BJ (cell line): ENCODE measurements around the gene KREMEN2. TPM values are rescaled to one million over a fixed set of nuclear protein-coding genes. Genes with fewer than 3 reads are reported as not detected.

Experiments
- CTCF ChIA-PET: fragments of 350-600 bp; formaldehyde crosslinking; extraction: SDS; loops from one replicate; lab custom pipeline; 2021; ENCODE audit warnings: antibody characterized with exemption, inconsistent platforms; lab: Yijun Ruan, JAX
- POLR2A ChIA-PET: fragments of 300-600 bp; sonication (Branson Sonifier 250); formaldehyde crosslinking; extraction: SDS; loops from one replicate; lab custom pipeline; 2021; ENCODE audit warnings: antibody characterized with exemption; lab: Charles Lee
- DNase-seq: peaks from one replicate; pipeline ENCODE4 v3.0.0-alpha.2; 2011; ENCODE audit warnings: low read depth
- H3K27me3 ChIP-seq: 2 replicates; pipeline ENCODE4 v1.6.0; 2011; ENCODE audit warnings: low read length; ENCODE audit not compliant: control insufficient read depth, insufficient read depth
- H3K36me3 ChIP-seq: 2 replicates; pipeline ENCODE4 v1.5.1; 2011; ENCODE audit warnings: low read length; ENCODE audit not compliant: control insufficient read depth, insufficient read depth
- H3K4me3 ChIP-seq: 2 replicates; pipeline ENCODE4 v1.5.1; 2011; ENCODE audit warnings: low read depth, mild to moderate bottlenecking, control low read depth, low read length
- polyA plus RNA-seq: library from polyadenylated mRNA; depleted of rRNA; stranded (reverse); fragments of >200 nt; gene quantifications from 2 replicates; pipeline ENCODE4 v1.2.3, GENCODE V29; 2011
- TF ChIP-seq, protein P1 (sequence below): IDR thresholded peaks from 2 replicates; pipeline ENCODE4 v1.5.1; 2011; ENCODE audit warnings: low read depth, mild to moderate bottlenecking, control low read depth, inconsistent platforms, low read length, moderate library complexity; ENCODE audit not compliant: insufficient read depth

The KREMEN2 gene
- polyA plus RNA-seq, 1 experiment, result not detected

DNA sequence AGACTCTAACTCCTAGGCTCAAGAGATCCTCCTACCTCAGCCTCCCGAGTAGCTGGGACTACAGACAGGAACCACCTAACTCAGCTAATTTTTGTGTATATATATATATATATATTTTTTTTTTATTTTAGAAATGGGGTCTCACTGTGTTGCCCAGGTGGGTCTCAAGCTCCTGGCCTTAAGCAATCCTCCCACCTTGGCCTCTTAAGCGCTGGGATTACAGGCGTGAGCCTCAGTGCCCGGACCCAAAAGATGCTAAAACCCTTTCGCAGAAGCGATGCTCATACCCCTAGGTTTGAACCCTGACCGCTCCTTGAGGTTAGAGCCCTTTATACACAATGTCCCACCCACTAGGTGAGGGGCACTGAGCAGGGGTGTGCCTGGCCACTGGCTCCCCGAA lies 46.4 kb downstream of the KREMEN2 start:
- no peak for DNase-seq
- Histone ChIP-seq H3K4me3 (no peak overlapping the region), H3K27me3 (peaks cover 5% of the 10 kb centered on the region), H3K36me3 (no peaks in the 10 kb centered on the region)
- ChIA-PET CTCF (interaction anchor here (0.6 to 3.2 kb wide), 6 partner anchors 8 to 670 kb away, joined by 3 to 15 read pairs (median 5); partner anchors contain the start of gene TNFRSF12A), POLR2A (no interaction called here)
- TF ChIP-seq, protein P1, sequence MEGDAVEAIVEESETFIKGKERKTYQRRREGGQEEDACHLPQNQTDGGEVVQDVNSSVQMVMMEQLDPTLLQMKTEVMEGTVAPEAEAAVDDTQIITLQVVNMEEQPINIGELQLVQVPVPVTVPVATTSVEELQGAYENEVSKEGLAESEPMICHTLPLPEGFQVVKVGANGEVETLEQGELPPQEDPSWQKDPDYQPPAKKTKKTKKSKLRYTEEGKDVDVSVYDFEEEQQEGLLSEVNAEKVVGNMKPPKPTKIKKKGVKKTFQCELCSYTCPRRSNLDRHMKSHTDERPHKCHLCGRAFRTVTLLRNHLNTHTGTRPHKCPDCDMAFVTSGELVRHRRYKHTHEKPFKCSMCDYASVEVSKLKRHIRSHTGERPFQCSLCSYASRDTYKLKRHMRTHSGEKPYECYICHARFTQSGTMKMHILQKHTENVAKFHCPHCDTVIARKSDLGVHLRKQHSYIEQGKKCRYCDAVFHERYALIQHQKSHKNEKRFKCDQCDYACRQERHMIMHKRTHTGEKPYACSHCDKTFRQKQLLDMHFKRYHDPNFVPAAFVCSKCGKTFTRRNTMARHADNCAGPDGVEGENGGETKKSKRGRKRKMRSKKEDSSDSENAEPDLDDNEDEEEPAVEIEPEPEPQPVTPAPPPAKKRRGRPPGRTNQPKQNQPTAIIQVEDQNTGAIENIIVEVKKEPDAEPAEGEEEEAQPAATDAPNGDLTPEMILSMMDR, result no peak

DNA sequence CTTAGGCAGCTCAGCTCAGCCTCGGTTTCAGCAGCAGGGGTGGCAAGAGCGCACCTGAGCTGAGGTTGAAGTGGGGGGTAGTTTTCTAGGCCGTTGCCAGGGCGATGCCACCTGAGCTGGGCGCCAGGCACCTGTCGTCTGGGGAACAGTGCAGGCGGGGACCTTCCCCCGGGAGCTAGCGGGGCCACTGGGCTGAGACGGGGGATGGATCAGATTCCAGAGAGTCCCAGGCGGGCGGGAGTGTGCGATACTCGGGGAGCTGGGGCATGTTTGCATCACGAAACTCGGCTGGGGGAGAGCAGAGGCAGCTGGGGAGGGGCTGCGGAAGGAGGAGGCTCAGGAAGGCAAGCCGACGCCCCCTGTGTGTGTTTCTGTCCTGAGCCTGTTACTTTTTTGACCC lies 48.2 kb downstream of the KREMEN2 start:
- CTCF ChIA-PET, result interaction anchor here (0.7 to 3.2 kb wide), 5 partner anchors 9 to 19 kb away, joined by 3 to 15 read pairs (median 6); partner anchors contain the start of genes HCFC1R1, THOC6 and TNFRSF12A
- peaks cover 5% of the 10 kb centered on the region for H3K27me3 ChIP-seq
- POLR2A ChIA-PET, result no interaction called here
- no peak for DNase-seq
- H3K36me3 ChIP-seq, result no peaks in the 10 kb centered on the region
- TF ChIP-seq, protein P1, result no peak
- H3K4me3 ChIP-seq, result no peak overlapping the region

DNA sequence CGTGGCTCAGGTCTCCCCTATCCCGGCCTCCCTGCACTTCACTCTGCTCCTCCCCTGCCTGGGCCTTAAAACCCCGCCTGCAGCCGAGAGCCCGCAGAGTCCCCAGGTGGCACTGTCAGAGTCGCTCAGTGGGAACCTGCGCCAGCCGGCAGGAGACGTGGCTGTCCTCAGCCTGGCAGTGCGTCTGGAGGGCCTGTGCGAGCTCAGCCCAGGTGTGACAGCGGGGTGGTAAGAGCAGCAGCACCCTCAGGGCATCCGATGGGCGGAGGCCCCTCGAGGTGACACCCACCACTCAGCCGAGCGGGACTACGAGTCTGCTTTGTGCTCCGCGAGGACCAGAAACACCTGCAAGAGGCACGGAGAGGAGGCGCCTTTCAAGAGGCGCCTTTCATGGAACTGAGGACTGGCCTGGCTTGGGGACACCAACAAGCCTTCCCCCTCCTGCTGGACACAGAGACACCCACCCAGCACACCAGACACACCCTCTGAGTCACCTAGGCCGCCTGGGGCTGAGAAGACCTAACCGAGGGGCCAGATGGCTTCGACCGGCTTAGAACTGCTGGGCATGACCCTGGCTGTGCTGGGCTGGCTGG lies 48.8 kb downstream of the KREMEN2 start, which contains the start of gene CLDN9:
Gene CLDN9 (plus strand): TSS at position 96 of the 593 bp plus-strand sequence. CDS start 440 bp downstream, at position 536.
- ChIA-PET CTCF (interaction anchor here (1.3 to 1.9 kb wide), 2 partner anchors 11 to 15 kb away, joined by 3 to 6 read pairs; partner anchors contain the start of genes HCFC1R1 and THOC6), POLR2A (no interaction called here)
- TF ChIP-seq, protein P1, result no peak
- no peak for DNase-seq
- H3K36me3 ChIP-seq, result no peaks in the 10 kb centered on the region
- H3K27me3 ChIP-seq, result peaks cover 5% of the 10 kb centered on the region
- no peak within 1 kb of the TSS for H3K4me3 ChIP-seq

DNA sequence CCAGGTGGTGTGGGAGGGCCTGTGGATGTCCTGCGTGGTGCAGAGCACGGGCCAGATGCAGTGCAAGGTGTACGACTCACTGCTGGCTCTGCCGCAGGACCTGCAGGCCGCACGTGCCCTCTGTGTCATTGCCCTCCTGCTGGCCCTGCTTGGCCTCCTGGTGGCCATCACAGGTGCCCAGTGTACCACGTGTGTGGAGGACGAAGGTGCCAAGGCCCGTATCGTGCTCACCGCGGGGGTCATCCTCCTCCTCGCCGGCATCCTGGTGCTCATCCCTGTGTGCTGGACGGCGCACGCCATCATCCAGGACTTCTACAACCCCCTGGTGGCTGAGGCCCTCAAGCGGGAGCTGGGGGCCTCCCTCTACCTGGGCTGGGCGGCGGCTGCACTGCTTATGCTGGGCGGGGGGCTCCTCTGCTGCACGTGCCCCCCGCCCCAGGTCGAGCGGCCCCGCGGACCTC lies 49.4 kb downstream of the KREMEN2 start:
- no peak overlapping the region for H3K4me3 ChIP-seq
- ChIA-PET CTCF (interaction anchor here (0.9 to 1.9 kb wide), 4 partner anchors 10 to 18 kb away, joined by 3 to 6 read pairs (median 3); no protein-coding TSS in a partner anchor), POLR2A (no interaction called here)
- DNase-seq, result no peak
- peaks cover 5% of the 10 kb centered on the region for H3K27me3 ChIP-seq
- TF ChIP-seq, protein P1, result no peak
- H3K36me3 ChIP-seq, result no peaks in the 10 kb centered on the region

DNA sequence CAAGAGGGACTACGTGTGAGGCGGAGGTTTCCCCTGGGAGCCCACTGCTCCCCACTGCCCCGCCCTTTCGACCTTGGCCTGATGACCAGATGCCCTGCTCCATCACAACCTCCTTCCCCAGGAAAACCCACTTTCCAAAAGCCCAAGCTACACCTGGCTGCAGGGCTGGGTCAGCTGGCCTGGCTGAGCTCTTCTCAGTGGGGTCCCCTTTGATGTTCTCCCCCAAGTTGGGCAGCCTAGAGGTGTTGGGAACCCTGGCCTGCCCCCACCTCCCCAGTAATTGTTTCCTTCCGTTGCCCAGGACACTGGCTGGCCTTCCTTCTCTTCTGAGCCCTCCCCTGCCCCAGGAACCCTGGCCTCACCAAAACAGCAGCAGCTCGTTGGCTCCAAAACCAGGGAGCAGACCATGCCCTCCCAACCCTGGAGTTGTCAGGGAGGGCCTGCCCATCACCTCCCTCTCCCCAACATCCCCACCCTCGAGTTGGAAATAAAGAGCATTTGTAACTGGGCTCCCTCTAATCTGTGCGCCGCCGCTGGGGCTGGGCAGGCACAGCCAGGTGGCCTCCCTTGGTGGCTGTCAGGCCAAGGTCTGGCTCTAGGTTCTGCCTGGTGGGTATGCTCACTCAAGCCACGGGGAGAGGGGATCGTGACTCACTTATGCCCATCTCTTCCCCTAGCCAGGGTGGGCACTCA lies 50.1 kb downstream of the KREMEN2 start:
- TF ChIP-seq, protein P1, result no peak
- CTCF ChIA-PET, result interaction anchor here (0.7 to 1.9 kb wide), 6 partner anchors 9 to 25 kb away, joined by 3 to 6 read pairs (median 3); no protein-coding TSS in a partner anchor
- Histone ChIP-seq H3K27me3 (peaks cover 5% of the 10 kb centered on the region), H3K36me3 (no peaks in the 10 kb centered on the region), H3K4me3 (no peak overlapping the region)
- POLR2A ChIA-PET, result no interaction called here
- no peak for DNase-seq
